HUES64 (cell line): ENCODE data around the gene DDX20.

ENCODE experiments used
- H3K27ac ChIP-seq: 2 replicates; pipeline ENCODE4 v1.7.0; 2013; ENCODE audit warnings: low read depth, low read length, inconsistent platforms
- H3K27me3 ChIP-seq: 2 replicates; pipeline ENCODE4 v1.6.1; 2013; ENCODE audit warnings: mild to moderate bottlenecking, low read length; ENCODE audit not compliant: insufficient read depth
- H3K36me3 ChIP-seq: 2 replicates; pipeline ENCODE4 v1.6.1; 2013; ENCODE audit warnings: mild to moderate bottlenecking, low read length; ENCODE audit not compliant: insufficient read depth
- H3K4me1 ChIP-seq: 2 replicates; pipeline ENCODE4 v1.6.1; 2013; ENCODE audit warnings: mild to moderate bottlenecking, low read length, moderate library complexity; ENCODE audit not compliant: insufficient read depth
- H3K4me3 ChIP-seq: 2 replicates; pipeline ENCODE4 v1.5.1; 2013; ENCODE audit warnings: mild to moderate bottlenecking, low read length, moderate library complexity
- H3K9ac ChIP-seq: 2 replicates; pipeline ENCODE4 v1.6.1; 2013; ENCODE audit warnings: mild to moderate bottlenecking, low read depth, low read length
- H3K9me3 ChIP-seq: 2 replicates; pipeline ENCODE4 v1.6.1; 2013; ENCODE audit warnings: low read depth, low read length; ENCODE audit not compliant: insufficient read depth
- WGBS: fragments of 150-250, 120-280 bp; methylation state at CpG from one replicate; pipeline ENCODE4 v1.1.7; 2013; ENCODE audit warnings: missing lambda C conversion rate; 5-methylcytosine and 5-hydroxymethylcytosine counted together

Gene DDX20

DNA sequence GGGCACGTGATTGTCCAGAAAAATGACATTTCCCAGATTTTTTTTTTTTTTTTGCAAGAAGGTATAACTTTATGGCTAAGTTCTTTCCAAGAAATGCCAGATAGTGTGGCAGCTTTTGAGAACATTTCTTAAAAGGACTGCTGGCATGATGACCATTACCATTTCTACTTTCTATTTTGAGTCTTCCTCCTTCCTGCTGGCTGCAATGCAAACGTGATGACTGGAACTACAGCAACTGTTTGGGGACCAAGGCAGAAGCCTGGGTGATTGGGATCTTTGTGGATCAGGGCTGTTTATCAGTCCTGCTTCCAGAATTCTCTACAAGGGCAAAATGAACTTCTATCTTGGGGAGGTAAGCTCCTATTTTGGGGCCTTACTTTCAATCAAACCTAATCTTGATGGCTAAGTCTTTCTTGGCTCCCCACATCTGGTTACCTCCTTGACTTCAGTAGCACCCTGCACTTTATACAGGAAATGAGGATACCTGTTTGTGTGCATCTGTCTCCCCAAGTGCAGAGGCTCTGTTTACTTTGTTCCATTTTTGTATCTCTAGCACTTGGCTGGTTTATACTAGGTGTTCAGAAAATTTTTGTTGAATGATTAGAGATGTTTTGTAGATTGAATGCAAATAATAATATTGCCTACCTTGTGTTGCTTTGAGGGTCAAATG lies 3.7 kb upstream of the DDX20 start:
- Histone ChIP-seq H3K9ac (no peak overlapping the region), H3K27ac (no peak overlapping the region), H3K36me3 (no peaks in the 10 kb centered on the region), H3K4me1 (peaks cover 30% of the 10 kb centered on the region), H3K4me3 (no peak overlapping the region), H3K9me3 (no peaks in the 10 kb centered on the region), H3K27me3 (no peaks in the 10 kb centered on the region)
- 71% methylated on average over 2 of the region's 2 CpGs for WGBS

DNA sequence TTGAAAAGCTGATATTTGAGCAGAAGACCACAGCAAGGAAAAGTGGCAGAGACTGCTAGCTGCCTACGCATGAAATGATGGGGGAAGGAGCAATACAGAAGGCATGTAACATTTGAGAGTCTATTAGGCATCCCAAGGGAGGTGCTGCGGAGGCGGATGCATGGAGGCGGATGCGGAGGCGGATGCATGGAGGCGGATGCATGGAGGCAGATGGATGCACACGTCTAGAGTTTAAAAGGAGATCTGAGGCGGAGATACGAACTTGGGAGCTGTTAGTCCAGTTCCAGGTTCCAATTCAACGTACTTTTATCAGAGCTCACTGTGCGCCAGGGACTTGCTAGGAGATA lies 744 bp upstream of the DDX20 start:
- Histone ChIP-seq H3K4me1 (peaks cover 11% of the 10 kb centered on the region), H3K4me3 (peak overlapping the region; percentile 85), H3K36me3 (peaks cover 25% of the 10 kb centered on the region), H3K9me3 (no peaks in the 10 kb centered on the region), H3K9ac (peak overlapping the region; percentile 94), H3K27ac (peak overlapping the region; percentile 95), H3K27me3 (no peaks in the 10 kb centered on the region)
- WGBS, result 4% methylated on average over 12 of the region's 12 CpGs

DNA sequence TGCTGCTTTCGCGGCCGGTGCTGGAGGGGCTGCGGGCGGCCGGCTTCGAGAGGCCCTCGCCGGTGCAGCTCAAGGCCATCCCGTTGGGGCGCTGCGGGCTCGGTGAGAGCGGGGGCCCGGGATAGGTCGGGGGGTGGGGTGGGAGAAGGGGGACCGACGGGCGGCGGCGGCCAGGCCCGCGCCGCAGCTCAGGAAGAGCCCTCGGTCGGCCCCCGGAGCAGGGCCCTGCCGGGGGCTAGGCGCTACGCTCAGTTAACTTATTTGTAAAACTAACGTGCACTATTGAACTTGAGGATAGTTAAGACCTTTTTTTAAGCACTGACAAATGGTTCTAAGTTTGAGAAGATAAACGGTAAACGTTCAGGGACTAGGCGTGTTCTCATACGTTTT lies 418 bp downstream of the DDX20 start:
- H3K9me3 ChIP-seq, result no peaks in the 10 kb centered on the region
- peaks cover 36% of the 10 kb centered on the region for H3K36me3 ChIP-seq
- H3K4me3 ChIP-seq, result peak overlapping the region; percentile 85
- H3K9ac ChIP-seq, result peak overlapping the region; percentile 94
- peaks cover 11% of the 10 kb centered on the region for H3K4me1 ChIP-seq
- peak overlapping the region; percentile 95 for H3K27ac ChIP-seq
- under 1% methylated on average over 35 of the region's 35 CpGs for WGBS
- H3K27me3 ChIP-seq, result no peaks in the 10 kb centered on the region

DNA sequence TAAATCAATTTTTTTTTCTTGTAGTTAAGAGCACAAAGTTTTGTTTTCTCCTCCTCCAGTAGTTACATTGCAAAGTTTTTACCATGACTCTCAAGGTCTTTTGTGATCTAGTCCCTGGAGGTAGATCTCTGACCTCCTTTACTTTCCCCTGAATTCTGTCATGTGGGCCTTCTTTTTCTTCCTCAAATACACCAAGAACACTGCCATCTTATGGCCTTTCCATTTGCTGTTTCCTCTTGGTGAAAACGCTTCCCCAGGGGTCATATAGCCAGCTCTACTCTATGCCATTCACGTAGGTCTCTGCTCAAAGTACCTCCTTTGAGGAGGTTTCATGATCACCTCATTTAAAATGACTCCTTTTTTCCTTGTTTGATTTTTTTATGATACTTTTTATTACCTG lies 2.7 kb downstream of the DDX20 start:
- Histone ChIP-seq H3K36me3 (peaks cover 59% of the 10 kb centered on the region), H3K4me1 (peaks cover 11% of the 10 kb centered on the region), H3K9ac (no peak overlapping the region), H3K27me3 (no peaks in the 10 kb centered on the region), H3K4me3 (no peak overlapping the region), H3K9me3 (no peaks in the 10 kb centered on the region), H3K27ac (no peak overlapping the region)
- WGBS, result 78% methylated on average over 2 of the region's 2 CpGs

DNA sequence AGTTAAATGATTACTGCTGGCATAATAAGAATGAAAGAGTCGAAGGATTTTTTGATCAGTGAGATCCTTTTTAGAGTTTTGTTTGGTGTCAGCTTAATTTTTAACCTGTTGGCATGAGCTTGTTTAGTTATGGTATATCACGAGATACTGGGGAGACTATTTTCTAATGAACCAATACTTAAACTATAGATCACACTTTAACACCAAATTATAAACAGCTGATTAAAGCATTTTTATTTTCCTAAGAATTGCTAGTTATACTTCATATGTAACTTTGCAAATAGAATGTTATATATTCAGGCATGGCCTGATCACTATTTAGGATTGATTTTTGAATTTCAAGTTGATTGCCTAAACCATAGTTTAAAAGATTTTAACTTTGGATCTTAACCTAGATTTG lies 6.0 kb downstream of the DDX20 start:
- Histone ChIP-seq H3K27ac (no peak overlapping the region), H3K36me3 (peaks cover 92% of the 10 kb centered on the region), H3K9me3 (no peaks in the 10 kb centered on the region), H3K4me1 (peaks cover 3% of the 10 kb centered on the region; the same call in 1 of the 2 replicates), H3K4me3 (no peak overlapping the region), H3K27me3 (no peaks in the 10 kb centered on the region), H3K9ac (no peak overlapping the region)
- WGBS, result 96% methylated on average over 1 of the region's 2 CpGs

DNA sequence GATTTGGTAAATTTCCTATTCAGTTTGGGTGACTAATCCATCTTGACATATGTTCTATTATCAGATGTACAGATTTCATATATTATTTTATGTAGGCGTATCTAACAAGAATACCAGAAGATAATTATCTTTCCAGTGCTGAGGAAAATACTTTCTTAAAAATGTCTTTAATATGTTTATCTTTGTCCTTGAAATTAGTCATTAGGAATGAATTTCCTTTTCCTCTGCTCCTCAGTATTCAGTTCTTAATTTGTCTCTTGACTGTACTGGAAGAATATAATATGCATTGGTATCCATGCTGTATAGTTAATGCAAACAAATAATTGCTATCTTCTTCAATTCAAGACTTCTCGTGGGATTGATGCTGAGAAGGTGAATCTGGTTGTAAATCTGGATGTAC lies 6.6 kb downstream of the DDX20 start:
- Histone ChIP-seq H3K4me3 (no peak overlapping the region), H3K27ac (no peak overlapping the region), H3K36me3 (peaks cover 97% of the 10 kb centered on the region), H3K4me1 (no peaks in the 10 kb centered on the region), H3K27me3 (no peaks in the 10 kb centered on the region), H3K9me3 (no peaks in the 10 kb centered on the region), H3K9ac (no peak overlapping the region)
- WGBS, result 96% methylated on average over 1 of the region's 2 CpGs

DNA sequence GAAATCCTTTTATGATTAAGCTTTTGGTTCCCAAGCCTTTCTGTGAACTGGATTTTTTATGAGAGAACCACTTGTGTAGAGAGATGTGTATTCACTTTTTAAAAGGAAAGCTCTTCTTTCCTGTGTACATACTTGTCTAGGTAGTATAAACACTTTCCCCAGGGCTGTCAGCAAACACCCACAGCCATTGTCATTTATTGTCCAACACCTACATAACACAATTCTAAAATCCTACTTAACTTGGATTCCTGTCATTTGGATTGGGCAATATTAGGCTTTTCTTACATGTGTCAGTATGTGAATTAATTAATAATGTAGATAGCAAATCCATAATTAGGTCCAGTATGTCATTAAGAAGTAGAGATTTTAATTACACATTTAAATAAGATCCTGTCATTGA lies 12.3 kb downstream of the DDX20 start:
- H3K36me3 ChIP-seq, result peaks cover 64% of the 10 kb centered on the region
- no peaks in the 10 kb centered on the region for H3K9me3 ChIP-seq
- H3K27me3 ChIP-seq, result no peaks in the 10 kb centered on the region
- no peak overlapping the region for H3K9ac ChIP-seq
- H3K4me3 ChIP-seq, result no peak overlapping the region
- H3K27ac ChIP-seq, result no peak overlapping the region
- H3K4me1 ChIP-seq, result no peaks in the 10 kb centered on the region

DNA sequence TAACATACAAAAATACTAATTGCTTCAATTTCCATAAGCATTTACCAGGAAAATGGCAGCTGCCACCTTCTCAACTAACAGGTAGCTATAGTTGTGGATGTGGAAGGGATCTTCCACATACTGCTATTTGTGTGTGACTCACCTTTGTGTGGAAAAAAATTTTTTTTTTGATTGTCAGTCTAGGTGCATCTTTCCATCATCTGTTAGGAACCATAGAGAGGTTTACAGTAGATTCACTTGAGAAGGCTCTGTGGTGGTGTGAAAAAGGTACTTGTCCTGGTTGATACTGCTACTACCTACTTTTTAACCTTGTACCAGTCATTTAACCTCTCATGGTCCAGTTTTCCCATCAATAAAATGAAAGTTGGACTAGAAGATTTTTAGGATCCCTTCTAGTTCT lies 12.9 kb downstream of the DDX20 start:
- Histone ChIP-seq H3K4me1 (no peaks in the 10 kb centered on the region), H3K27ac (no peak overlapping the region), H3K27me3 (no peaks in the 10 kb centered on the region), H3K9me3 (no peaks in the 10 kb centered on the region), H3K9ac (no peak overlapping the region), H3K36me3 (peaks cover 58% of the 10 kb centered on the region), H3K4me3 (no peak overlapping the region)

DNA sequence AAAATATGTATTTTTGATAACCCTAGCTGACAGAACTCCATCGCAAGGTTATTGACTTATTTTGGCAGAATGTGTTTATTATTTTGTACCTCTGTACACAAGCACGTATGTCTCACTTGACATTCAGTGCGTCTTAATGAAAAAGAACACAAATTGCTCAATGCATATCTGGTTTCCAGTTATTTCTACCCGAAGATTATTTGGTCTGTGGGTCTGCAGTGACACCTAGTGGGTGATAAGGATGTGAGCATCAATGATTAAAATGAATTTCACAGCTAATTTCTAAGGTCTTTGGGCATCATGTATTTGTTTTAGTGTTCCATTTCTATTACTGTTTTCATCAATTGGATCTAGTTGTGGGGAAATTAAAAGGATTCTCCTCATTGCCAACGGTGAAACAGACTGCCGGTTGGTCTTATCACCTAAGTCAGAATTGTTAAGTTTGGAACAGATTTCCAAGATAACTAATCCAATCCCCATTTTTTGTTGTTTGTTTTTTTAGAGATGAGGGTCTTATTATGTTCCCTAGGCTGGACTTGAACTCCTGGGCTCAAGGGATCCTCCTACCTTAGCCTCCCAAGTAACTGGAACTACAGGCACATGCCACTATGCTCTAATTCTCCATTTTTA lies 13.9 kb downstream of the DDX20 start:
- no peaks in the 10 kb centered on the region for H3K4me1 ChIP-seq
- WGBS, result 91% methylated on average over 6 of the region's 6 CpGs
- H3K9ac ChIP-seq, result no peak overlapping the region
- H3K36me3 ChIP-seq, result peaks cover 48% of the 10 kb centered on the region
- H3K9me3 ChIP-seq, result no peaks in the 10 kb centered on the region
- no peak overlapping the region for H3K27ac ChIP-seq
- H3K27me3 ChIP-seq, result no peaks in the 10 kb centered on the region
- H3K4me3 ChIP-seq, result no peak overlapping the region

DNA sequence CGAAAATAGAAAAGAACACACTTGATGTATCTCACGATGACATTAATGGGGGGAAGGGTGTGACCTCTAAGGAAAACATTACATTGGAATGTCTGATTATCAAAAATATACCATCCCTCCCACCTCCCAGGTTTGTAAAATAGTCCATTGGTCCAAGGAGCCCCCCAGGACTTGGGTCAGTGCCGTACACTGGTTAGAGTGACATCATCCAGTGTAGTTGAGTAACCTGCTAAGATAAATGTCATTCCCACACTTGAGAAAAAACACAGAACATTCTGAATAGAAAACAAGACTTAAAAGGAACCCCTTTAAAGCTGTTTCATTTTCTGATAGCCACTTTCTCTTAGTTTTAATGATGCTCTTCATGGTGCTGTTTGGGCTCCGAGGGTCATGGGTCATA lies 15.2 kb downstream of the DDX20 start:
- peaks cover 35% of the 10 kb centered on the region for H3K36me3 ChIP-seq
- no peaks in the 10 kb centered on the region for H3K4me1 ChIP-seq
- no peak overlapping the region for H3K9ac ChIP-seq
- H3K9me3 ChIP-seq, result no peaks in the 10 kb centered on the region
- no peak overlapping the region for H3K27ac ChIP-seq
- 92% methylated on average over 2 of the region's 4 CpGs for WGBS
- H3K27me3 ChIP-seq, result no peaks in the 10 kb centered on the region
- H3K4me3 ChIP-seq, result no peak overlapping the region

DNA sequence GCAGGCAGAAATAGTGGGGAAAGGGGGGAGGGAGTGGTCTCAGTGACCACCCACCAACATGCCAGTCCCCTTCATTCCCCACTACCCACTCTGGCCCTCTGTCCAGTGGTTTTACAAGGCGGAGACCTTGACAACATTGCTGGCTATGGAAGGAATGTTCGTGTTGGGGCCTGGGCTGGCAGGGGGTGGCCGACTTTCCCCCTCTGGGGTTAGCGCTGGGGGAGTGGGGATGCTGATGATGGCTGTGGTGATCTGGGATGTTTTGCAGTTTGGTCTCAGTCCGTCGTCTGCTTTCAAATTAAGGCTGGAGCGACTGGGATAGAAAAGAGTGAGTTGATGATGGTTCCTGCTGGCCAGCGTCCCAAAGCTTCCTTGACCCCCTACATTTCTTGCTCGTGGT lies 20.3 kb downstream of the DDX20 start:
- Histone ChIP-seq H3K9me3 (no peaks in the 10 kb centered on the region), H3K36me3 (no peaks in the 10 kb centered on the region), H3K9ac (no peak overlapping the region), H3K4me1 (0 out of 2 replicates have a peak, but pooled peaks cover 4% of the 10 kb centered on the region), H3K27me3 (no peaks in the 10 kb centered on the region), H3K4me3 (no peak overlapping the region), H3K27ac (no peak overlapping the region)
- 75% methylated on average over 7 of the region's 9 CpGs for WGBS

DNA sequence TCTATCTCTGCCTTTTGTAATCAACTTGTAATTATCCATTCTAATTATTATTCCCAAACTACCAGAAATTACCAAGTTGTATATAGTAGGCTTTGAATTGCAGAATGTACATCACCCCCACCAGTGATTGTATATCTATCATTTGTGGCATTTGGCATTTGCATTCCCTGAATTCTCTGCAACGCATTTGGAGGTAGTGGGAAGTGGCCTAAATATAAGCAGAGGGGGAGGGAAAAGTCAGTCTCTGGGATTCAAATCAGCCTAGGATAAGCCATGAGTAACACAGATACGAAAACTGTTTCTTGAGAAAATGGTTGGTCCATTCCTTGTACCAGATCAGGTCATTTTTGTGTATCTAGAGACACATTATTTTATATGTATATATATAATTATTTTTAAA lies 20.7 kb downstream of the DDX20 start:
- WGBS, result 80% methylated on average over 2 of the region's 2 CpGs
- 0 out of 2 replicates have a peak, but pooled peaks cover 4% of the 10 kb centered on the region for H3K4me1 ChIP-seq
- no peak overlapping the region for H3K27ac ChIP-seq

More for the DNA sequence above, 20.7 kb downstream of the DDX20 start:
- H3K9ac ChIP-seq, result no peak overlapping the region
- H3K27me3 ChIP-seq, result no peaks in the 10 kb centered on the region
- no peak overlapping the region for H3K4me3 ChIP-seq
- no peaks in the 10 kb centered on the region for H3K9me3 ChIP-seq
- H3K36me3 ChIP-seq, result no peaks in the 10 kb centered on the region
